ENCODE measurements around the gene IL11RA.

The IL11RA gene

DNA sequence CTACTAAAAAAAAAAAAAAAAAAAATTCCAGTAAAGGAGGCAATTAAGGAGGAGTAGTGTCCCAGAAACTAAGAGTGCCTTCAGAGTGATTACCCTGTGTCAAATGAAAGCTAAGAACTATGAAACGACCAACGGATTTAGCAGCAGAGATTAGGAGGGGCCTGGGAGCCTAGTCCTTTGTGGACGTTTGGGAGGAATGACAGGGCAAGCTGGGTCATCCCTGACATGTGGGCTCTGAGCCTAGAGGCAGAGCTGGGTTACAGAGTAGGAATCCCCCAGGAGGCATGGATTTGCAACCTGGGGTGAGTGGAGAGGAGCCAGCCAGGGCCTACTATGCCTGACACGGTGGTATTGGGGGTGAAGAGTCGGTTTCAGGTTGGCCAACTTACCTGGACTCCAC, 18.8 kb upstream of the IL11RA start:
- TF ChIP-seq, protein P1, sequence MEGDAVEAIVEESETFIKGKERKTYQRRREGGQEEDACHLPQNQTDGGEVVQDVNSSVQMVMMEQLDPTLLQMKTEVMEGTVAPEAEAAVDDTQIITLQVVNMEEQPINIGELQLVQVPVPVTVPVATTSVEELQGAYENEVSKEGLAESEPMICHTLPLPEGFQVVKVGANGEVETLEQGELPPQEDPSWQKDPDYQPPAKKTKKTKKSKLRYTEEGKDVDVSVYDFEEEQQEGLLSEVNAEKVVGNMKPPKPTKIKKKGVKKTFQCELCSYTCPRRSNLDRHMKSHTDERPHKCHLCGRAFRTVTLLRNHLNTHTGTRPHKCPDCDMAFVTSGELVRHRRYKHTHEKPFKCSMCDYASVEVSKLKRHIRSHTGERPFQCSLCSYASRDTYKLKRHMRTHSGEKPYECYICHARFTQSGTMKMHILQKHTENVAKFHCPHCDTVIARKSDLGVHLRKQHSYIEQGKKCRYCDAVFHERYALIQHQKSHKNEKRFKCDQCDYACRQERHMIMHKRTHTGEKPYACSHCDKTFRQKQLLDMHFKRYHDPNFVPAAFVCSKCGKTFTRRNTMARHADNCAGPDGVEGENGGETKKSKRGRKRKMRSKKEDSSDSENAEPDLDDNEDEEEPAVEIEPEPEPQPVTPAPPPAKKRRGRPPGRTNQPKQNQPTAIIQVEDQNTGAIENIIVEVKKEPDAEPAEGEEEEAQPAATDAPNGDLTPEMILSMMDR (IDR thresholded peaks at IDR 0.05): no peak
- TF ChIP-seq ZFX (IDR thresholded peaks at IDR 0.05; ENCODE audit: borderline replicate concordance): no peak
- no peak overlapping the region; the same call in 1 of the 2 replicates for H3K27ac ChIP-seq

DNA sequence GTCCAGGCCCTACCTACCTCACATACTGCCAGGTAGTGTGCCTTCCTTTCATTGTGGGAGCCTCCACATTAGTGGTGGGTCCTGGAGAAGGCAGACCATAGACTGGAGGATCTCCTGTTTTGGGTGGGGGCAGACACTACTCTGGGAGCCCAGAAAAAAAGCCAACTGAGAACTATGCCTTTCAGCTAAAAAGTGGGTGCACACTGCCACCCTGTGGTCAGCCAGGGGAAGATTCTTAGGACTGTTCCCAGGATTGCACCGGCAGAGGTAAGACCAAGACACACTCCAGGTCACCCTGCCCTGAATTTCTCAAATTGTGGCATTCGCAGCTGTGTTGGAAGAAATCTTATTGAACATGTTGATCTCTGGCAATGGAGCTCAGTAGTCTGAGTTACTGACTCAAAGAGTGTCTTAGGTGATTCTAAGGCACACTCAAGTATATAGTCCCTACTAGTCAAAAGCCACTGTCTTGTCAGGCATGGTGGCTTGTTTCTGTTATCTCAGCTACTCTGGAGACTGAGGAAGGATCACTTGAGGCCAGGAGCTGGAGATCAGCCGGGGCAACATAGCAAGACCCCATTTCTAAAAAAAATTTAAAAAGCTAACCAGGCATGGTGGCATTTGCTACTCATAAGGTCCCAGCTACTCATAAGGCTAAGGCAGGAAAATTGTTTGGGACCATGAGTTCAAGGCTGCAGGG, 18.0 kb upstream of the IL11RA start:
- TF ChIP-seq, protein P1 (IDR thresholded peaks at IDR 0.05): peak; percentile 97
- no peak for TF ChIP-seq ZFX (IDR thresholded peaks at IDR 0.05; ENCODE audit: borderline replicate concordance)
- peak overlapping the region; percentile 91 for H3K27ac ChIP-seq

DNA sequence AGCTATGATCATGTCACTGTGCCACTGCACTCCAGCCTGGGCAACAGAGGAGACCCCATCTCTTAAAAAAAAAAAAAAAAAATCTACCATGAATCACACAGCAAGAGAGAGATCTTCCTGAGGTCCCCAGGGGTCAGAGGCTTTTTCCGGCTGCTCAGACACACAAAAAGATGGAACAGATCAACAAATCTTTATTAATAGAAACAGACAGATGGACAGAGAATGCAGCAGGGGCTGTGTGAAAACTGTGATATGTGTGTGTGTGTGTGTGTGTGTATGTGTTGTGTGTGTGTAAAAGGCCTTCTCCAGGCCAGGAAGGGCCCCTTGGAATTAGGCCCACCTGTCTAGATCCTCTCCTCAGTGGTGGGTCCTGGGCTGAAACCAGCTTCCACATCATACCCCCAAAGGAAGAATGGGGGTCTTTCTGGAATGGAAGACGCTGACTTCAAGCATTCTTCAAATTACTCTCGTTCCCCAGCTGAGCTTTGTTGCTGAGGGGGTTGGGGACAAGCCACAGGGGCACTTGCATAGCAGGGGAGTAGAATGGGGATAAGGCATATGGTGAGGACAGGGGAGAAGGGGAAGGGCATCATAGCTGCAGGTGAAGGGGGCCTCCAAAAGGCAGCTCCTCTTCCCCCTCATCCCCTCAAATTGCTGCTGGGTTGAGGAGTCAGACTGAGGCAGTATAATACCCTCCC, 17.3 kb upstream of the IL11RA start:
- peak overlapping the region; percentile 91 for H3K27ac ChIP-seq

DNA sequence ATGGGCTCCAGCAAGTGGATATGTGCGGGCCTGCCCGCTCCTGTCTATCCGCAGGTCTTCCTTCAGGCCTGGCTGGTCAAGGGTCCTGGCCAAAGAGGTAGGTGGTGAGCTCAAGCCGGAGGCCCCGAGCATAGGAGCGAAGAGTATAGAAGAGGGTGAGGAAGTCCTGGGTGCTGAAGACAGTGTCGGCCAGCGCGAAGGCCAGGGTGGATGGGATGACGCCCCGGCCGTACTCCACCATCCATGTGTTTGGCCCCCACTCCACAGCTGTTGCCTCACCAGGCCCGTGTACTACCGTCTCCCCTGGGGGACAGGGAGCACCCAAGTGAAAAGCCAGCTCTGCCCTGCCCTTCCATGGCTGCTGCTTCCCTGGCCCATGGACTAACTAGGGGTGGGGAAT, 16.4 kb upstream of the IL11RA start:
- H3K27ac ChIP-seq: peak overlapping the region; percentile 91

More for the DNA sequence above, 17.3 kb upstream of the IL11RA start:
- TF ChIP-seq, protein P1 (IDR thresholded peaks at IDR 0.05): no peak
- no peak for TF ChIP-seq ZFX (IDR thresholded peaks at IDR 0.05; ENCODE audit: borderline replicate concordance)

DNA sequence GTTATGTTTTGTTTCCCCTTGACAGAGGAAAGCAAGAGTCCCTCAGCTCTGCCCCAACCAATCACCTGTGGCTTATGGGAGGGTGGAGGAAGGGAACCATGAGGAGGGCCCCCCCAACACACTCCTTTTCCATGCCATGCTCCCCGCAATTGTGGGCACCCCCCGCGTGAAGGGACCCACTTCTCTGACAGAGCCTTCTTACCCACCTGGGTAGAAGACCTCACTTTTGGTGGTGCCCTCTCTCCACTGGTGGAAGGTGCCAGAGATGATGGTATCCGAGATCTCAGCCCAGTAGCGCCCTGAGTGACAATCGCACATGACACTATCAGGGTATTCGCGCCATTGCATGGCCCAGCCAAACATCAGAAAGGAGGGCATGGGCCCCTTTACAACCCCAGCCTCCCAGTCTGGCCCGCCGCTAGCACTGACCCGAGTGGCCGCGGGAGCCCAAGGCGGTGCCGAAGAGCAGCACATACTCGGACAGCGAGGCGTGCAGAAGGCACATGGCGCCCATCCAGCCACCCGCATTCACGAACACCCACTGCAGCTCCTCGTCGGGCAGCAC, 15.1 kb upstream of the IL11RA start:
- peak overlapping the region; percentile 91 for H3K27ac ChIP-seq

More for the DNA sequence above, 16.4 kb upstream of the IL11RA start:
- TF ChIP-seq, protein P1 (IDR thresholded peaks at IDR 0.05): no peak
- no peak for TF ChIP-seq ZFX (IDR thresholded peaks at IDR 0.05; ENCODE audit: borderline replicate concordance)

DNA sequence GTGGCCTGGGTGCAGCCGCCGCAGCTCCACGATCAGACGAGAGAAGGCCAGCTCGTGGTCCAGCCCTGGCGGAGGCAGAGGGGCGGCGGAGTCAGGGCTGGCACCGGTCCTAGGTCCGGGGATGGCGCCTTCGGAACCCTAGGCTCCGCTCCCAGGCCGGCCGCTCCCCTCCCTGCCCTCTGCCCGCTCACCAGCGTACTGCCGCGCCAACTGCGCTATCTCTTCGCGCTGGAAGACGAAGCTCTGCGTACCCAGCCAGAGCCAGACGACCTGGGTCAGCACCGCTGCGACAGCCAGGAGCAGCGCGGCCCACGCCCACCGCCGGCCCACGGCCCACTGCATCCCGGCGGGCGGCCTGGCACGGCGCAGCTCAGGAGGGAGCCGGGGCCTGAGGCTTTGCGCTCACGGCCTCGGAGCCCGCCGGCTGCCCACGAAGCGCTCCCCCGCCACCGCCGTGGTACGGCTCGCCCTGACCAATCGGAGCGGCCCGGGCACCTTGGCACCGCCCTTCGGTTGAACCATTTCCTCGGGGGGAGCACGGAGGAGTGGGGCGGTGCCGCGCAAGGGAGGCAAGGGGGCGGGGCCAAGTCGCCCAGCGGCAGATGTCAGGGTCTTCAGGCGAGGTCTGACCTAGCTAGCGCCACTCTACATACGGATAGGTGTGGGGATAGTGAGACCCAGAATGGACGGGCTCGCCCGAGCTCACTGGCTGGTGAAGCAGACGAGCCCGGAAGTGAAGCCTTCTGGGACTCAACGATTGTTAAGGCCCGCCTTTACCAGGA, 14.4 kb upstream of the IL11RA start, which contains the start of gene SIGMAR1:
Gene SIGMAR1 (minus strand): TSS at position 432 of the 782 bp plus-strand sequence. CDS start 90 bp downstream, at position 342.
- peak; percentile 44; the same call in 1 of the 2 replicates for TF ChIP-seq ZFX (IDR thresholded peaks at IDR 0.05; ENCODE audit: borderline replicate concordance)
- TF ChIP-seq, protein P1 (IDR thresholded peaks at IDR 0.05): no peak
- peak within 1 kb of the TSS; percentile 91 for H3K27ac ChIP-seq

More for the DNA sequence above, 15.1 kb upstream of the IL11RA start:
- TF ChIP-seq, protein P1 (IDR thresholded peaks at IDR 0.05): no peak
- no peak for TF ChIP-seq ZFX (IDR thresholded peaks at IDR 0.05; ENCODE audit: borderline replicate concordance)
